NK-92 (cell line): ENCODE results near the gene FAM171A2.

ENCODE experiments used
- DNase-seq: peaks from one replicate; lab custom pipeline; 2025; ENCODE audit not compliant: unreplicated experiment; lab: John Stamatoyannopoulos, UW

Gene FAM171A2

DNA sequence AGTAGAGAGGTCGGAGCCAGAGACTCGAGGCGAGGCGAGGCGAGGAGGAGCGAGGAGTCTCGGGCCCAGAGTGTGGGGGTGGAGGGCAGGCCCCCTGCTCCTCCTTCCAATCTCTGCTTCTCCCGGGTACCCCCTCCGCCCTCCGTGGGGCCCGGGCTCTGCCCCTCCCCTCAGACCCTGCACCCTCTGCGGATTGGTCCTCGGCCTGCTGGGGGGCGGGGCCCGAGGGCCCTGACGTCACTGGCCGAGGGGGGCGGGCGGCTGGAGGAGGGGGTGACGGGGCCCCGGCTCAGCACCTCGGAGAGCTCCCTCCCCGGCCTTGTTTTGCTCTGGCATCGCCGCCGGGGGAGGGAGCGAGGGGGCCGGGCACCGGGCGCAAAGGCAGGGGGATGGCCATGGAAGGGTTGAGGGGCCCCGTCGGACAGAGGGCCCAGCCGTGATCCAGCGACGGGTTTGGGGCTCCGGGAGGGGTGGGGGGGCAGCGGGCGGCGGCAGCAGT lies 55.3 kb downstream of the FAM171A2 start, which contains the start of gene RUNDC3A:
TSS of gene RUNDC3A (plus strand) at position 282 of the 499 bp plus-strand sequence. CDS start 232 bp downstream, outside the sequence.
- DNase-seq = no peak

DNA sequence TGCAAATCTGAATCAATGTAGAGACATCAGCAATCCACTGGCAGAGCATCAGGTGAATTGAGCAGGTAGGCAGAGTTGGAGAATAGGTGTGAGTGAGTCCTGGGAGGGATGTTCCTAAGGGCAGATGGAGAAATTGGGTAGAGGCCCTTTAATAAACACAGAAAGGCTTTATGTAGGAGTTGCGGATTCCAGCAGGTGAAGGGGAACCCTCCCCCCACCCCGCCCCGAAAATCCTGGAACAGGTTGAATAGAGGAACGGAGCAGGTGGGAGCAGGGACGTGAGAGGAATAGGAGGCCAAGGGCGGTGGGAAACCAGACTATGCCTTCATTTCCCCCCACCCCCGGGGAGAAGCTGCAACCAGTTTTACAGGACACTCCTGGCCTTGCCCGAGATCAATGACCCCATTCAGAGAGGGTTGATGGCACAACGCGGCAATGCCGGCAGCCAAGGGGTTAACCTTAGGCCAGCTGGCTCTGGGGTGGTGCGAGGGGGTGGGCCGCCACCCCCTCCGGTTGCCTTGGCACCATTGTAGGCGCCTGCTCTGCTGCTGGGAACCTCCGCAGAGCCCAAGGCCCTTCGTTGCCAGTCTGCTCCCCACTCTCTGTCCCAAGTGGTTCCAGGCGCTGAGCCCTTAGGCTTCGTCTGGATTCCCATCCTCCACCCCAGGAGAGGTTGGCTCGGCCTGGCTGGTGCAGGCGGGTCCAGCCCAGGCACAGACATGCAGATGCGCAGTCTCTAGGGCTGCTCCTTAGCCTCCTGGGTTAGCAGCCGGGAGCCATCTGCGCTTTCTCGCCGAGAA lies 56.1 kb downstream of the FAM171A2 start:
- no peak for DNase-seq

DNA sequence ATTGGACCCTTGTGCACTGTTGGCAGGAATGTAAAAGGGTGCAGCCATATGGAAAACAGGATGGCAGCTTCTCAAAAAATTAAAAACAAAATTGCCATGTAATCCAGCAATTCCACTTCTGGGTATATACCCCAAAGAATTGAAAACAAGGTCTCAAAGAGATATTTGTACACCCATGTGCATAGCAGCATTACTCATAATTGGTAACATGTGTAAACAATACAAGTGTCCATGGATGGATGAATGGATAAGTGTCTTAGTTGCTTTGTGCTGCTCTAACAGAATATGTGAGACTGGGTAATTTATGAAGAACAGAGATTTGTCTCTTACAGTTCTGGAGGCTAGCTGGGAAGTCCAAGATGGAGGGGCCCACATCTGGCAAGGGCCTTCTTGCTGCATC lies 59.0 kb downstream of the FAM171A2 start:
- no peak for DNase-seq
